Stimulated activated CD4-positive, alpha-beta T cell treated with anti-CD3 and anti-CD28 coated beads, Interleukin-15, amount 100 ng/mL, for 48 hours (primary cell): Measurements from ENCODE around the gene IKBKE.

Source experiments
- DNase-seq, 2 donors: peaks; one replicate each; pipeline ENCODE4 v3.0.0-alpha.2; 2020; ENCODE audit warnings: low read depth in 2 of 2

The IKBKE gene

DNA sequence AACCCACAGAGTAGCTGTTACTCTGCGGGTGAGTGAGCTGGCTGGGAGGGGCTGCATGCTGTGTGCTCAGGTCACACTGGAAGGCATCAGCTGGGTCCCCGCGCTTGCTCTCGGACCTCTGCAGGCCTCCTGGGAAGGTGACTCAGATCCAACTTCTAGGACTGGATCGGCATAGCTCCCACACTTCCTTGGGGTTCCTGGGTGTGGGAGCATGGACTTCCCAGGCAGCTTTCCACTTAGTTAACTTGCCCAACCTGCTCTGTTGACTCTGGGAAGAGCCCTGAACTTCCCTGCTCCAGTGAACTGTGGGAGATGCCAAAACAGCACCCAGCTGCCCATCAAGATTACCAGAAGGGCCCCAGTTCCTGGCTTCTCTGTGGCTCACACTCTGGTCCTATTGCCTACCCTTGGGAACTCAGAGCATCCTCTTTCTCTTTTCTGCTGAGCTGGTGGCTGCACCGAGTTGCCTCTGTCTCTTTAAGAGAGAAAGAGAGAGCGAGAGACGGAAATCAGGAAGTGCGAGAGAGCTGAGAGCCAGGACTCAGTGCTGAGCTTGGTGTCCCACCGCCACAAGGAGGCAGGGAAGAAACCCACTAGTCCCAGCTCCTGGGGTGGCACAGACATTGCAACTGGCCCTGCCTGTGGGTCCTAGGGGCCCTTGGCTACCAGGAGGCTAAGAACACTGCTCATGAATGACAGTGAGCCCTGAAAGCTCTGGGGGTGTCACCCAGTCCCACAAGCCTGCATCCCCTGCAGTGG, at the start of gene IKBKE:
IKBKE (plus strand) TSS at position 544 of the 759 bp plus-strand sequence. CDS start 2,752 bp downstream, outside the sequence.
- no peak for DNase-seq

DNA sequence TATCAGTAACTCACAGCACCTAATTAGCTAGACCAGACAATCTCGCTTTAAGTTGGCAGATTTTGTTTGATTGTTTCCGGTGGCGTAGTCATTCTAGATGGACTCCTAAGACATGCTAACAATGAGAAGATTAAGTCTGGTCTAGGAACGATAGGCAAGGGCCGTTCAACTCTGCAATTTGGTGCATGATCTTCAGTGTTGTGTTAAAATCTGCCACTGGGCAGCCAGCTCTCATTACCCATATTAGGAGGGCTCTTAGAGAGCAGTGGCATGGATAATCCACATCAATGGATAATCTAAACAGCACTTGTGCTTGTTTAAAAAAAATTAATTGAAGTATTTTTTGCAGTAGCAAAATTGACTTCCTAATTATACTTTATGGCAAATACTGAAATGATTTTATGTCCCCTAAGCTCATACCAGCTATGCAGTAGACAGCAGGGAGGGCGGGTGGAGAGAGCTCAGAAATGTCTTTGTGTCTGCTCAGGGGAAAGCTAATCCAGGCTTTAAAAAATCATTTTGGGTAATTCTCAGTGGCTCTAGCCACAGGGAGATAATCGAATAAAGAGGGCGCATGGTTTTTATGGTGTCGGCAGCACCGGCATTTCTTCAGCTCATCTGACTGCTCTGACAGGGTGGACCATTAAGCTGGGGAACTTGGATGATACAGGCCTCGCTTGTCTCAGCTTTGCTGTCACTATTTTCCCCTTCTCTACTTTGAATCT, 48.5 kb upstream of the IKBKE start:
- no peak for DNase-seq

DNA sequence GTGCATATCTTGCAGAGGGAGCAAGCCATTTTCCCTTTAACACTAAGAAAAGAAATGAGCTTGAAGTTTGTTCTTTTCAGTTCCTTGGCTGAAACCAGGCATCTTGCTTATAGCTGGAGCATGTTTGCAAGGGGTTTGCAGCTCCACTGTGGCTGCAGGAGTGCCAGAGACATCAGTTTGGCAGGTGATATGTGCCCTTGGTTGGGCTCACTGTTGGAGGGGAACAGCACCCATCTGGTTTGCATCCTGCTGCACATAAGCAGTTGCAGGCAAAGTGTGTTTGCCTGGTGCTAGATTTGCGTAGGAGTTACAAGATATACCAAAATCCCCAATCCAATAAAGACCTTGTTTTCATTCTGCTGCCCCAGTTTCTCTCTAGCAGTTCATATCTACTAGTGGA, 47.8 kb upstream of the IKBKE start:
- DNase-seq, result no peak

DNA sequence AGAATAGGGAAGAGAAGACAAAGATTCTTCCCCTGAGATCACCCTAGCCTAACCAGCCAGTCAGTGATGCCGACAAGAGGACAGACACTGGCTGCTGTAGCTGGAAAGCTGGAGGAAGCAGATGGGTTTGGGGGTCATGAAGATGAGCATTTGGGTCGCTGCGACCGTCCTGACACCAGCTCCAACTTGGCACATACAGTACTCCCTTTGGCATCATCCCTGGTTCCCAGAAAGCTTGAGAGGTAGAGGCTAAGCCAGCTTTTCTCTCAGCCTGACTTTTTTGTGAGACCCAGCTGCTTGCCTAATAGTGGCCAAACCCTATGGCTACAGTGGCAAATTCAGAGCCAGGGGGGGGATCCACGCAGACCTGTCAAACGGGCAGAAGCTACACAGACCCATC, 43.0 kb upstream of the IKBKE start:
- no peak for DNase-seq

DNA sequence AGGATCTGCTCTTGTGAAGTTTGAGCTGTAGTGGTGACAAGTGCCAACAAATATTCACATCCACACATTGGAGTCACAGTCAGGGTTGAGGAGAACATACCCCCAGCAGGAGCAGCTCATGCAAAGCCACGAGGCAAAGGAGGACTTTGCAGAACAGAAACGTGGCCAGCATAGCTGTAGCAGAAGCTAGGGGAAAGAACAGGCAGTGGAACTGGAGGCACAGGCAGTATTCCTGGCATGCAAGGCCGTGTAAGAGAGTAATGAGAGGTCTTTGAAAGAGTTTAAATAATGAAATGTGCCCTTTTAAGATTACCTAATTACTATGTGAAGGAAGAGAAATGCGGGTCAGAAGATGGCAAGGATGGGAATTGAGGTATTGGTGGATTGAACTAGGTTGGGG, 40.9 kb upstream of the IKBKE start:
- no peak for DNase-seq

DNA sequence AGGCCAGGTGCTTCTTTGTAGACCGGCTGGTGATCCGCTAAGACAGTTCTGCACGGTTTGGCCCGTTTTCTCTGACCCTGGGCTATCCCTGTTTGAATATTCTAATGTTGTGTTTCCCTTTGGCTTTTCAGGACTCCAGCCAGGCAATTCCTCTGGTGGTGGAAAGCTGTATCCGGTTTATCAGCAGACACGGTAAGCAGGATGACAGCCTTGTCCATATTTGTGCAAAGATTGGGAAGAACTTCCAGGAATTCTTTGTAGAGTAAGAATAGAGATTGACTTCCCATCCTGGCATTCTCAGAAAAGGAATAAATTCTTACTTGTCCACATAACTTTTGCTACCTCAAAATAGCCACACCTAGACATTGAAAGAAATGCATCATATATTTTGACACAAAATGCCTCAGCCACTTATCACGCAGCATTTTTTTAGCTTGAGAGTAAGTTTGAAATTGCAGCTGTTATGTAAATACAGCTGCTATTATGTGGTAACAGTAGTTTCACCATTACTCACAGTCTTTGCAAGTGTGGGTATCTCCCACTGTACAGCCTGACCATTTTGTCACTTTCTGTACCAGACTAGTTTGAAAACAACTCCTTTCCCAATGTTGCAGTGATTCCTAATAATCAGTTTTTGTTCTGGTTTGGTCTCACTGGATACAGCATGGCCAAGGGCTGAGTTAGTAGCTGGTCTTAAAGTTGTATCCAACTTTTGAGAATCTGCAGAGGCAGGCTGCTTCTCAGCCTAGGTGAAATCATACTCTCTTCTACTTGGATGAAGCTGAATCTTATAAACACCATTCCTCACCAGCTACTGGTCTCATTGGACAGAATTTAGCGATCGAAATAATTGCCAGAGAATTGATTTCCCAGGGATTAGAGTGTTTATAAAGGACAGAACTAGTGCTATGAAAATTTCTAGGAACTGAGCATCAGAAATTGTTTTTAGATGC, 40.0 kb upstream of the IKBKE start:
- no peak for DNase-seq

DNA sequence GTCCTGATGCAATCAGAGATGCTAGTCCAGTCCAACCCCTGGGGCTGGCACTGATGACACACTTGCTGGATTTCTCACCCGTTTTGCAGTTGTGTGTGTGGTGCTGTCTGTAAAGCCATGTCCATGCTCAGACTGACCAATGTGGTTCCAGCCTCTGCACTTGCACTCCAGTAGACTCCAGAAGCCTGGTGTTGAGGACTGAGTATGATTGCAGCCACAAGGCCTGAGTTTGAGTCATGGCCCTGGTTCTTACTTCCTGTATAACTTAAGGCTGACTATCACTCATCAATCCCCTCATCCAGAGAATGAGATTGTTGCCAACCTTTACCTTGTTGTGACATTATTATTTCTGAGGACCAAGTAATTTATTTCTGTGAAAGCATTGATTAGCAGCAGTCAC, 34.8 kb upstream of the IKBKE start:
- no peak for DNase-seq

DNA sequence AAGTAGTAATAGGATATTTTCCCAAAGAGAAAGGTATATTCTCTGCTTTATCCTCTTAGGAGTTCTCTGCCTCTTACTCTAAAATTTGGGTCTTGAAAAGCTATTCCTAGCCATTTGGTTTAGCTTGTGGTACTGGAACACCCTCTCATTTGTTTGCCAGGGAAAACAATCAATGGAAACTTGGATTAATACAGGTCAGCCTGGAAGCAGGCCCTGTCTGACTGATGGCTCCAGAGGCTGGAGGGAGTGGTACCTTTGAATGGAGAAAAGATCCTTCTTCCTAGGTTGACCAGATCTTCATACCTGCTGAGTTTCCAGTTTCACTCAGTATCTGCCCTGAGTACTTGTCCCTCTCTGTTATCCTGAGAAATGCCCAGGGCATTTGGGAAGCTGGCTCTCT, 31.7 kb upstream of the IKBKE start:
- no peak for DNase-seq

DNA sequence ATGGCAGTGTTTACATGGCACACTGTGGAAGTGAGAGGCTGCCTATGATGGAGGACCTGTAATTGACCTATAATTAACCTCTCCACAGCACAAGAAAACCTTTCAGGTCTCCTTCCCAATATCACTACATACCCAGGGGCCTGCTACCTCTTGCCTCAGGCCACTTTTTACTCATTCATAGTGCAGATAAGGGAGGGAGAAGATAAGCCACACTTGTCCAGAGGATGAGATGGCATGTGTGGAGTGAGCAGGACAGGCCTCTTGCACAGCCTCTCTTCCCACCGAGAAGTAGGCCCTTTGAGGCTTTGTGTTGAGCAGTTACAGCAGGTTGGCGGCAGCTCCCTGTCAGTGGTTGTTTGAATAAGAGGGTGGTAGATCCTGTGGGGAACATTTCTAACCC, 31.1 kb upstream of the IKBKE start:
- DNase-seq, result no peak

DNA sequence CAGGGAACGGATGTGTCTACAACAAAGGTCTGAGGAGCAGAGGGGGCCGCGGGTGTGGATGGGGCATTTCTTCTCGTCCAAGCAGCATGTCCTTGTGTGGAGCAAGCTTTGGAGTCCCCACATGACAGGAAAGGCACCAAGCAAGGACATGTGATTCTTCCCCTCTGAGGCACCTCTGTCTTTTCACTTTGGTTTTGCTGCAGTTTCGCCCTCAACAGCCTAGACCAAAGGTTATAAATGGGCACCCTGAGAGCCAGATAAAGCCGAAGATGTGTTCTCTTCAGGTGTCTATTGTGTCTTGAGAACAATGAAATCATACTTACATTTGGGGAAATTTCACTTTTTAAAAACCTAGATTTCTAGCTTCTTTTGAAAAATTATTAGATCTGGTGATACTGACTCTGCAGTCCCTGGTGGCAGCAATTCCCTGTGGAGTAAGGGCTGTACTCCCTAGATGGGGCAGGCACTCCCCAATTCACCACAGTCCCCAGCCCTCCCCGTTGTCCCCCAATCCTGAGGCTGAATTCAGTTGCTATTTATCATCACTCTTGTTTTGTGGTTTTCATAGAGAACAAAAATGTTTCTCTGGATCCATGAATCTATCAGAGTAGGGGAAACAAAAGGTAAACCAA, 28.8 kb upstream of the IKBKE start:
- no peak for DNase-seq

DNA sequence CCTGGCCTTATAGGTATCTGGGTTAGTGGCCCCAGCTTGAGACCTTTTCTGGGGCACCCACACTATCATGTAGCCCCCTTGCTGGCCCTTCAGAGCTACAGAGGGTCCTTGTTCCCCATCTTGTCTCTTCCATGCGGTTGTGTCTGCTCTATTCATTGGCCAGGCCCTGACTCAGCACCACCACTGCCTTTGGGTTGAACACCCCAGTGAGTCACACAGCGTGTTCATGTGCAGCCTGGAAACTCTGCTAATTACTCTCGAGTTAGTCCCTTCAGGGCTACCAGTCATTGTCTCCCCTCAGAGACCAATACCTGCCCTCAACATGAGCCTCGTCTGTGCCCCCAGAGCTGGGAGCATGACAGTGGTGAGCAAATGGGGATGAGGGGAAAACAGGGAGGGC, 28.2 kb upstream of the IKBKE start:
- no peak for DNase-seq

DNA sequence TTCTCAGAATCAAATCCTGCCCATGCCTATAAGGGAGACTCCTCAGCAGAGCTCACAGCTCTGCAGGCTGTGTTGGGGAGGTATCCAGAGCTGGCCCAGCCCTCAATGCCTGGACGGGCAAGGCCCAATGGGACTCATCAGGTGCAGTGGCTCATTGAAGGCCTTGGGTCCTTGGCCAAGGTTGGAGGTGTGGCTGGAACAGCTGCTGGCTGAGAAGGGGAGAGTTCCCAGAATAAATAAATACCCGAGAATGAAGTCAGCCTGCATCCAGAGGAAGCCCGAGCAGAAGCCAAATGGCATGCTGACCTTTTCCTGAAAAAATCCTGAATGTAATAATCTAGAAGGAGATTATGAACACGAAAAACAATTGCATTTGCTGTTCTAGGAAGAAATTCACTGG, 25.2 kb upstream of the IKBKE start:
- no peak for DNase-seq

DNA sequence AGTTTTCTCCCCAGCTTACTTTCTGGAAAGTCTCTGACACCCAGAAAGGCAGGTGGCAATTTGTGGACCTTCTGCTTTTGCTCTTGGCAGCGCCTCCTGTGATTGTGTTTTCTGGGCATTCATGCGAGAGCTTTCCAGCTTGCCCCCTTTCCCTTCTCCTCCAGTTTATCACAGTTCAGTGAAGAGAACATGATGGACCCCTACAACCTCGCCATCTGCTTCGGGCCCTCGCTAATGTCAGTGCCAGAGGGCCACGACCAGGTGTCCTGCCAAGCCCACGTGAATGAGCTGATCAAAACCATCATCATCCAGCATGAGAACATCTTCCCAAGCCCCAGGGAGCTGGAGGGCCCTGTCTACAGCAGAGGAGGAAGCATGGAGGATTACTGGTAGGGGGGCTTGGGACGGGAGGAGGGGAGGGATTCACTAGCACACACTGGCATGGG, 24.3 kb upstream of the IKBKE start:
- no peak for DNase-seq

DNA sequence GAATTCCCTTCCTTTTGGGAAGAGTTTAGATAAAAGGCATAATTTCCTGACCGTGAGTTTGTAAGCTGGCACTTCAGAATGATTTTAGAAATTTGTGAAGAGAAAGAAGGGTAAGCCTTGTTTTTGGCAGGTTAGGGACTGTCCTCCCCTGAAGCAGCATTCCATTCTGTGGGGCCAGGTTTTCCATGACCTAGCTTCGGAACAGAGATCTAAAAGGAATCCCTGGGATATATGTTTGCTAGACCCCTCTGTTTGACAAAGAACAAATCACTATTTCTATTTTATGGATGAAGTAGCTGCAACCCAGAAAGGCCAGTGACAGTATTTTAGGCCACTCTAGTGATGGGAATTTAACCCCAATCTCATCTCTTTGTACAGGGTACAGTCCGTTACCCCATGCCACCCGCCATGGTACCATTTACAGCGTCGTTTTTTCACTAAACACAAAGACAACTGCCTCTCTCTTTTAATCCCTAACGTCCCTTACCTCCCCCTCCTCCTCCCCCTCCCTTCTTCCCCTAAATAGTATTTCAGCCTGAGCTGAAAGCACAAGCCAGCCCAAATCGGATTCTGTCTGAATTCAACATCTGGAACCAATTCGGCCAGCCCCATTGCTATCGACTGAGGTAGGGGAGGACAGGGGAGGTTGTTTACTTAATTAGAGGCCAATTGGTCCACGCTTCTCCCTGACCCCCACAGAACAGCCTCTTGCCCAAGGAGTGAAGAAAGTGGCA, 23.4 kb upstream of the IKBKE start:
- no peak for DNase-seq

DNA sequence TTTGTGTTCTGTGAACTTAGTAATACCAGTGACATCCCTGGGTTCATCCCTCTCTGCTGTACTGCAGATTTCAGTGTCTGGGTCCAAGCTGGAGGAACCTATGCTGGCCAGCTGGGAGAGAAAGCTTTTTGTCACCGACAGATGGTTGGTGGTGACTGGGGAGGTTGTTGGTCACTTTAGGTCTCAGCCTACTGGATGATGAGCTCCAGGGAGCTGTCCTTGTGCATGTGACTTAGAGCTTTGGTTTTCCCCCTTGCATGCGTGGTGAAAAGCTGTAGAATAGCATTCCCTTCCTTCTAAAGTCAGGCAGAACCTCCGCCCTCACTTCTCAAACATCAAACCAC, 22.9 kb upstream of the IKBKE start:
- DNase-seq, result no peak

DNA sequence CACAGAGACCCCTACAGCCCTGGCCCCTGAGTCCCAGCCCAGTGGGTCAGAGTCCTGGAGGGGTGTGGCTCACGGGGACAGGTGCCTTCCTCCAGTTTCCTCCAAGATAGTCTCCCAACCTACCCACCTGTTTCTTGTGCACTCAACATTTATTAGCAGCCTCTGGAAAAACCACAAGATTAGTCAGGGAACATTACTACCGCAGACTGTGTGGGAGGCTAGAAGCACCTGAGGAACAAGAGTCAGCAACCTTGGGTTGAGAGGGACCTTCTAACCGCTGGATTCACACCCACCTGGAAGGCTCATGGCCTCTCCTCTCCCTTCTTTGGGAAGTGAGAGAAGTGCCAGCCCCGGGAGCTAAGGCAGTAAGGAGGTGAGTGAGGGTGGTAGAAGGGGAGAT, 22.5 kb upstream of the IKBKE start:
- no peak for DNase-seq

DNA sequence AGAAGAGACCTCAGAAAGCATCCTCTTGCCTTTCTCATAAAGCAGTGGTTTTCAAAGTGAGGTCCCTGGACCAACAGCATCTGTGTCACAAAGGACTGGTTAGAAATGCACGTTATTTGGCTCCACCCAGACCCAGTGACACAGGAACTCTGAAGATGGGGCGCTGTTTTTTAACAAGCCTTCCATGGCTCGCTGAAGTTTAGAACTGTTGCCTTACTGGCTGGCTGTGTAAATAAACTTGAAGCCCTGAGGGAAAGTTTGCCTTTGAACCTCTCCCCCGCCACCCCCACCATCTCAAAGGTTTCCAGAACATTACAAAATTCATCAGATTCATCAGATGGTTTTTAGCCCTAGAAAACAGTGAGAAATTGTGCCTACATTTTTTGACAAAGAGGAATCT, 21.8 kb upstream of the IKBKE start:
- no peak for DNase-seq

DNA sequence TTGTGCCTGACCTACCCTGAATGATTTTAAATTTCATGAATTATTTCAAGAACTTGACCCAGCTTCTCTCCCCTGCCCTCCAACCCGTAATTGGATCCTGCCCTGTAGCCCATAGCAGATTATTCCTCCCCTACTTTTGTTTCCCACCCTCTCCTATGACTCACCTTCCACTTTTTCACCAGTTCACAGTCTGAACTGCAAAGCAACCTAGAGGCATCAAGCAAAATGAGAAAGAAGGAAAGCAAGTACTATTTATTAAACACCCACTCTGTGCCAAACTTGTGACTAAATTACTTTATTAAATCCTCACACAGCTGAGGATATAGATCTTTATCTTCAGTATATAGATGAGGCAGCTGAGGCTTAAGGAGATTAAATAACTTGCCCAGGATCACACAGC, 20.7 kb upstream of the IKBKE start:
- no peak for DNase-seq

DNA sequence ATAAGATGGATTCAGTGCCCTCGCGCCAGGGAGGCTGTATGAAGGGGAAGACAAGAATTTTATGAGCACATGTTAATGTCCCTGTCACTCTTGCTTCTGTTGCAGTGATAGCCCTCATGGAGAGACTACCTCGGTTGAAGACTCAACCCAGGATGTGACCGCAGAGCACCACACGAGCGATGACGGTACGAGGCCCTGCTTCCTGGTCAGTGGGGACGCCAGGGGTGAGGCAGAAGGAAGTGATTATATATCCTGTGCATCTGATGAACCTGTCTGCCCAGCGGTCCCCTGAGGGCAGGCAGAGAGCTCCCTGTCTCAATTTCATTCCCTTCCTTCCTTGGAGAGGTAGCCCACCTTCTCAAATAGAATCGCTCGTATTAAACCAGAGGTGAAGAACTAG, 20.0 kb upstream of the IKBKE start:
- DNase-seq, result no peak

DNA sequence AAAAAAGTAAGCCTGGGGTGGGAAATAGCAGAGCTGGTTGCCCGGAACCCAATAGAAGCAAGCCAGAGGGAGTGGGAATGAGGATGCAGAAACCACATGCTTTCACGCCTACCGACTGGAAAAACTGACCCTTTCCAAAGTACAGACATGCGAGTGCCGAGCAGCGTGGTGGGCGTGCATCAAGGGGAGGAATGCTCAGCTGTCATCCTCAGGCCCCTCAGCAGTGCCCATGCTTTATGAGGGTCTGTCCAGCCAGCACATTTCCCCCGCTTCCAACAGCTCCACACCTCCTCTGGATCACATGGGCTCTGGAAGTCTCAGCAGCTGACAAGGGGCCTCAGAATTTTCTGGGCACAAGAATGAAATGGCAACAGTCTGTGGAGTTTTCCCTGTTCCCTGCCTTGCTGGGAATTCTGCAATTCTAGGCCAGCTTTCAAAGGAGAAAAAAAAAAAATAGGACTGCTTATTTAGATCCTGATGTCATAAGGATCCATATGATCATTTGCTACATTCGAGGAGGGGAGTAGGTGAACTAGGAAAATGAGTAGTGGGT, 19.1 kb upstream of the IKBKE start:
- no peak for DNase-seq

DNA sequence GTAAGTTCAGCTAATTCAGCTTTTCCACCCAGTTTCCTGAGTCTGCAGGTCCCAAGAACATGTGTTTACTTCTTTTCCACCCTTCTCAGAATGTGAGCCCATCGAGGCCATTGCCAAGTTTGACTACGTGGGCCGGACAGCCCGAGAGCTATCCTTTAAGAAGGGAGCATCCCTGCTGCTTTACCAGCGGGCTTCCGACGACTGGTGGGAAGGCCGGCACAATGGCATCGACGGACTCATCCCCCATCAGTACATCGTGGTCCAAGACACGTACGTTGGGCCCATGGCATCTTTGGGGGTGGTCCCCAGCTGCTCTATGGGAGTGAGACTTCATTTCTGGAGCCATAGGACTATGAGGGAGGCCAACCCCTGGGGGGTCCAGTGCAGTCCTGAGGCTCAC, 17.2 kb upstream of the IKBKE start:
- DNase-seq, result no peak
